HepG2 (cell line): Measurements from ENCODE around the gene MEX3C. TPM values are rescaled to one million over a fixed set of nuclear protein-coding genes. Genes with fewer than 3 reads are reported as not detected.

Experiments used
- ATAC-seq: fragments of 200-7000 bp; cut with Tn5 transposase; 3 replicates; pipeline ENCODE4 v1.9.1; 2020; ENCODE audit warnings: mild to moderate bottlenecking, moderate library complexity
- BruUV-seq: library from RNA; stranded (reverse); fragments of 400-500 nt; replicated peaks from 2 replicates; lab custom pipeline; 2021; lab: Mats Ljungman, UMichigan
- CTCF ChIA-PET: fragments of 300-600 bp; formaldehyde crosslinking; extraction: SDS; loops from one replicate; lab custom pipeline; 2021; ENCODE audit warnings: low total read pairs, inconsistent platforms, low intra/inter-chr PET ratio; lab: Yijun Ruan, JAX
- POLR2A ChIA-PET: fragments of 350-600 bp; sonication (Branson Sonifier 250); formaldehyde crosslinking; loops from one replicate; lab custom pipeline; 2020; ENCODE audit warnings: antibody characterized with exemption, inconsistent platforms; lab: Yijun Ruan, JAX
- DNase-seq: peaks from one replicate; pipeline ENCODE4 v3.0.0-alpha.2; 2015; ENCODE audit warnings: low spot score
- FAIRE-seq: peaks from 3 replicates; lab custom pipeline; 2011; peaks lifted over from hg19 to GRCh38; lab: Jason Lieb, UNC
- H2AFZ ChIP-seq: one replicate; pipeline ENCODE4 v1.6.1; 2011; ENCODE audit warnings: low read length, inconsistent platforms
- H3K27ac ChIP-seq: fragments of 300-600 bp; 3 replicates; pipeline ENCODE4 v1.8.0; 2011; ENCODE audit warnings: mixed run types, mild to moderate bottlenecking, mixed read lengths, low read length, inconsistent platforms; ENCODE audit not compliant: insufficient read depth; ENCODE audit errors: extremely low read length
- H3K27me3 ChIP-seq, 2 experiments: fragments of 200-600 bp in 1 of 2; 2 replicates in 1 of 2; 3 replicates in 1 of 2; pipeline versions ENCODE4 v1.6.0 to v1.8.0; 2011; ENCODE audit warnings: low read length in 2 of 2, mild to moderate bottlenecking in 2 of 2, moderate library complexity in 2 of 2, inconsistent platforms in 1 of 2; ENCODE audit not compliant: insufficient read depth in 2 of 2, control insufficient read depth in 1 of 2
- H3K36me3 ChIP-seq, 2 experiments: fragments of 200-600 bp in 1 of 2; replicated peaks in 1 of 2; 2 replicates in 1 of 2; 3 replicates in 1 of 2; pipeline versions ENCODE4 v1.5.1 to v1.8.0; 2011; ENCODE audit warnings: low read length in 2 of 2, inconsistent platforms in 1 of 2; ENCODE audit not compliant: insufficient read depth in 2 of 2, control insufficient read depth in 1 of 2
- H3K4me1 ChIP-seq: 2 replicates; pipeline ENCODE4 v1.5.1; 2012; ENCODE audit warnings: low read length, inconsistent platforms; ENCODE audit not compliant: insufficient read depth
- H3K4me2 ChIP-seq: 2 replicates; pipeline ENCODE4 v1.6.0; 2011; ENCODE audit warnings: low read depth, low read length, inconsistent platforms
- H3K4me3 ChIP-seq, 3 experiments: fragments of 200-600 bp in 1 of 3; sonication (generic), shearing (Covaris generic) in 1 of 3; replicated peaks in 1 of 3; 2 replicates each; pipeline ENCODE4 v1.5.1; 2011 to 2016; ENCODE audit warnings: low read length in 3 of 3, inconsistent platforms in 2 of 3, low read depth in 2 of 3, mild to moderate bottlenecking in 2 of 3, control low read depth in 1 of 3, mixed read lengths in 1 of 3; ENCODE audit not compliant: insufficient read depth in 1 of 3
- H3K79me2 ChIP-seq: one replicate; pipeline ENCODE4 v1.6.1; 2011; ENCODE audit warnings: low read length, inconsistent platforms; ENCODE audit not compliant: insufficient read depth
- H3K9ac ChIP-seq: 2 replicates; pipeline ENCODE4 v1.6.0; 2011; ENCODE audit warnings: mild to moderate bottlenecking, low read depth, low read length, inconsistent platforms; ENCODE audit not compliant: insufficient read depth
- H3K9me3 ChIP-seq: 2 replicates; pipeline ENCODE4 v1.5.1; 2012; ENCODE audit warnings: mild to moderate bottlenecking, low read length
- H4K20me1 ChIP-seq: 2 replicates; pipeline ENCODE4 v1.6.0; 2011; ENCODE audit warnings: inconsistent platforms, mild to moderate bottlenecking, low read length, moderate library complexity; ENCODE audit not compliant: insufficient read depth
- BRF2 ChIP-seq: sonication (generic); formaldehyde crosslinking; IDR thresholded peaks from 2 replicates; pipeline ENCODE4 v1.8.1; 2022; ENCODE audit warnings: mild to moderate bottlenecking, missing genetic modification reagents
- LCORL ChIP-seq, 2 experiments: fragments of 450-650 bp in 1 of 2; sonication (generic) in 1 of 2; formaldehyde crosslinking in 1 of 2; IDR thresholded peaks; 2 replicates each; pipeline versions ENCODE4 v1.5.0 to v1.6.1; 2017 to 2020; ENCODE audit warnings: antibody characterized with exemption in 1 of 2, missing genetic modification reagents in 1 of 2
- PAWR ChIP-seq: sonication (generic); formaldehyde crosslinking; IDR thresholded peaks from 2 replicates; pipeline ENCODE4 v1.4.0; 2020; ENCODE audit warnings: missing genetic modification reagents, mild to moderate bottlenecking, borderline replicate concordance
- RAD51 ChIP-seq: fragments of 450-650 bp; IDR thresholded peaks from 2 replicates; pipeline ENCODE4 v1.6.1; 2016; ENCODE audit warnings: borderline replicate concordance
- RCOR2 ChIP-seq: IDR thresholded peaks from 2 replicates; pipeline ENCODE4 v1.6.1; 2016; ENCODE audit warnings: missing biosample characterization, missing genetic modification reagents
- REPIN1 ChIP-seq: sonication (generic); formaldehyde crosslinking; IDR thresholded peaks from 2 replicates; pipeline ENCODE4 v1.8.0; 2022; ENCODE audit warnings: missing genetic modification reagents, low read depth, mild to moderate bottlenecking, borderline replicate concordance
- SOX6 ChIP-seq, 2 experiments: fragments of 450-650 bp in 1 of 2; sonication (generic) in 1 of 2; formaldehyde crosslinking in 1 of 2; IDR thresholded peaks; 2 replicates each; pipeline versions ENCODE4 v1.4.0 to v1.6.1; 2017 to 2020; ENCODE audit warnings: antibody characterized with exemption in 1 of 2, mild to moderate bottlenecking in 1 of 2, missing genetic modification reagents in 1 of 2
- ZNF556 ChIP-seq: sonication (generic); formaldehyde crosslinking; IDR thresholded peaks from 2 replicates; pipeline ENCODE4 v1.4.0; 2020; ENCODE audit warnings: mild to moderate bottlenecking, missing genetic modification reagents, borderline replicate concordance
- ZNF574 ChIP-seq: sonication (generic); formaldehyde crosslinking; IDR thresholded peaks from 2 replicates; pipeline ENCODE4 v1.4.0; 2020; ENCODE audit warnings: missing genetic modification reagents
- WGBS: methylation state at CpG from one replicate; pipeline ENCODE4 v1.1.6; 2017; ENCODE audit warnings: low lambda C conversion rate; 5-methylcytosine and 5-hydroxymethylcytosine counted together
- in situ Hi-C: cut with HindIII; loops from 2 replicates; pipeline ENCODE4 v1.10.0; 2017; ENCODE audit warnings: low pct_unique_long_range_greater_than_20kb; ENCODE audit not compliant: extremely low pct_ligation_motif_present
- intact Hi-C: fragments of 100-400 bp; cut with micrococcal nuclease; formaldehyde crosslinking; loops from one replicate; pipeline ENCODE4 v1.10.0; 2022; ENCODE audit not compliant: unreplicated experiment
- polyA plus RNA-seq, 8 experiments: library from polyadenylated mRNA; depleted of rRNA in 3 of 8; stranded (reverse) in 7 of 8; unstranded in 1 of 8; fragments of >200 nt; fragmentation: Illumina TruSeq in 4 of 8; extraction: Trizol in 4 of 8; gene quantifications; 2 replicates each; pipeline versions ENCODE4 v1.2.1 to v1.2.3, GENCODE V29; 2011 to 2016; ENCODE audit warnings: low read depth in 4 of 8, missing spikeins in 1 of 8, mixed read lengths in 1 of 8; ENCODE audit not compliant: insufficient read depth in 1 of 8
- total RNA-seq, 5 experiments: library from RNA; depleted of rRNA; stranded (reverse); fragments of >200 nt; fragmentation: Illumina TruSeq; extraction: Trizol; gene quantifications; 2 replicates each; pipeline ENCODE4 v1.2.3, GENCODE V29; 2016; ENCODE audit warnings: low read depth in 1 of 5

MEX3C gene
- total and polyA plus RNA-seq, 2 of the 13 experiments (the other 11 are each of a cell fraction or from before 2014, with no cell fraction given) = 34.8 to 36.4 TPM

GRCh38 chr18:51195451-51196117, 1.9 kb downstream of the MEX3C start (continued):
- TF ChIP-seq BRF2 (CRISPR knock-in tag) (no peak), SOX6 (IDR thresholded peaks at IDR 0.05) (no peak), SOX6 (CRISPR knock-in tag; IDR thresholded peaks at IDR 0.05) (peak; percentile 51; the same call in 1 of the 2 replicates), RAD51 (no peak), ZNF556 (CRISPR knock-in tag) (0 out of 2 replicates have a peak, but pooled peaks have one; percentile 6)

- peak overlapping the region; percentile 89 for H3K4me2 ChIP-seq
Observed at GRCh38 chr18:51195086-51195450, 2.4 kb downstream of the MEX3C start.

More at GRCh38 chr18:51195086-51195450, 2.4 kb downstream of the MEX3C start:
- peaks cover 50% of the 10 kb centered on the region for H4K20me1 ChIP-seq
- ATAC-seq = no peak; the same call in 2 of the 3 replicates
- no peaks in the 10 kb centered on the region for H3K9me3 ChIP-seq
- peaks cover 68% of the 10 kb centered on the region for H3K79me2 ChIP-seq
- TF ChIP-seq REPIN1 (CRISPR knock-in tag) = no peak
- TF ChIP-seq LCORL (IDR thresholded peaks at IDR 0.05) = no peak
- peak; percentile 11; the same call in 1 of the 2 replicates for TF ChIP-seq LCORL (CRISPR knock-in tag; IDR thresholded peaks at IDR 0.05)
- no peak for TF ChIP-seq ZNF574 (CRISPR knock-in tag)
- TF ChIP-seq PAWR (CRISPR knock-in tag) = 0 out of 2 replicates have a peak, but pooled peaks have one; percentile 20
- no peak for TF ChIP-seq RCOR2
- H3K4me1 ChIP-seq = peaks cover 48% of the 10 kb centered on the region
- in situ Hi-C loops (no loop called here), intact Hi-C loops (loop anchor here (5.0 kb wide), 1 partner anchor 187 kb away; no protein-coding TSS in a partner anchor)
- TSS peak; percentile 42 for BruUV-seq
- peak overlapping the region; percentile 79 for H3K27ac ChIP-seq
- no peaks in the 10 kb centered on the region for H3K27me3 ChIP-seq
- ChIA-PET POLR2A (interaction anchor here (0.8 to 2.1 kb wide), 3 partner anchors 12 to 88 kb away, joined by 3 to 17 read pairs (median 5); no protein-coding TSS in a partner anchor), CTCF (no interaction called here)
- WGBS = 9% methylated on average over 3 of the region's 3 CpGs
- peak overlapping the region; percentile 75 to 99 (median 90) for H3K4me3 ChIP-seq
- no peak for DNase-seq
- H3K36me3 ChIP-seq = peaks cover 0 to 1% of the 10 kb centered on the region in 2 experiments; a peak in 1 of 5 replicates
- peak overlapping the region; percentile 97 for H3K9ac ChIP-seq
- H2AFZ ChIP-seq = no peak overlapping the region
- no peak for FAIRE-seq
